Astrocyte (in vitro differentiated cells and primary cell): Measurements from ENCODE around the gene MYL3.

Source experiments
- CTCF ChIP-seq: IDR thresholded peaks from 2 replicates; pipeline ENCODE4 v1.5.1; 2011; ENCODE audit warnings: low read depth, mild to moderate bottlenecking, inconsistent platforms, low read length, moderate library complexity; ENCODE audit not compliant: insufficient read depth
- EZH2 ChIP-seq: IDR thresholded peaks from 2 replicates; pipeline ENCODE4 v1.6.1; 2012; ENCODE audit warnings: mild to moderate bottlenecking, low read length, inconsistent platforms; ENCODE audit not compliant: insufficient read depth

- TF ChIP-seq CTCF, result no peak
- TF ChIP-seq EZH2, result no peak
These were observed 36.7 kb upstream of the MYL3 start for GRCh38 chr3:46900007-46900292.
